Measurements from ENCODE around the gene USP54.
"Not testable (repeated sequence)": the region's sequence is repeated elsewhere in the genome, so short reads cannot be mapped to it uniquely, and the experiment has no call there.

The USP54 gene

GRCh38 chr10:73586583-73586984 lies 4.6 kb downstream of the USP54 start:
- DNase-seq (ENCODE audit: low read depth) = no peak

DNA sequence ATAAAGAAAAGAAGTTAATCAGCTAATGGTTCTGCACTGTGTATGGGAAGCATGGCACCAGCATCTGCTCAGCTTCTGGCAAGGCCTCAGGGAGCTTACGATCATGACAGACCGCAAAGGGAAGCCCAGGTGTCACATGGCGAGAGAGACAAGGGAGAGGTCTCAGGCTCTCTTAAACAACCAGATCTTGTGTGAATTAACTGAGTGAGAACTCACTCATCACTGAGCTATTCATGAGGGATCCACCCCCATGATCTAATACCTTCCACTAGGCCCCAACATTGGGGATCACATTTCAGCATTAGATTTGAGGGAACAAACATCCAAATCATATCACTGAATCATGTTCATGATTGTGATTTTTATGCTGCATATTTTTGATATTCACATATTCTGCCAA lies 5.8 kb downstream of the USP54 start:
- DNase-seq (ENCODE audit: low read depth) = no peak

- DNase-seq (ENCODE audit: low read depth) = no peak
These were observed 6.4 kb downstream of the USP54 start for GRCh38 chr10:73584737-73585136.

DNA sequence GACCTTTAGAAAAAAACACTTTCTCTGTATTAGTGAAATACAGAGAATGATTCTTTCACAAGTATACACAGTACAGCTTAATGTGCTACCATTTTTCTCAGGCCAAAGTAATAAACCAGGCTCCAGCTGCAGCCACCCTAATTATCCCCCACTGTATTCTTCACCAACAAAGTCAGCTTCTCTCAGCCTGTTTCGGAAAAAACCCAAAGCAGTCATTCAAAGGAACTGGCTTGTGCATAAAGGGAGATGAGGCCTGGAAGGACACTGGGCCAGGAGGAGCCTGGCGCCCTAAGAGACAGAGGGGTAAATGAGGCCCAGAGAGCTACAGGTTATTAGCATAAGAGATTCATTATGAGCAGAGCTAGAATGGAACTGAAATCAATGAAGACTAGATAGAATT lies 9.2 kb downstream of the USP54 start:
- no peak for DNase-seq (ENCODE audit: low read depth)

GRCh38 chr10:73578927-73579326 lies 12.2 kb downstream of the USP54 start:
- not testable (repeated sequence) for DNase-seq (ENCODE audit: low read depth)

DNA sequence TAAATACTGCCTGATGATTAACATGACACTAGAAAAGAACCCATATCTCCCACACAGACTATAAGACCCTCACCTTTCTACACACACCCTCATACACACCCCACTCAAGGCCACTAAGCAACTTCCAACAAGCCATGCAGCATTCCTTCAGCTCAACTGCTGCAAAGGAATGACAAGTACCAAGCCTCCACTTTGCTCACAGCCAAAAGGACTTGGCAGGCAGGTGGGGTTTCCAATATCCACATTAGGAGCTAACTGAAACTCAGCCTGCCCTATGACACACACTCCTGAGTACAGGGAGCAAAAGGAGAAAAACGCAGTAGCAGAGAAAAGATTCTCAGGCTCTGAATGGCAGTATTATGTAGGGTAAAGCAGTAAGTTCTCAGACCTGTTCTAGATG lies 13.4 kb downstream of the USP54 start:
- DNase-seq (ENCODE audit: low read depth) = no peak

GRCh38 chr10:73576890-73577591 lies 14.1 kb downstream of the USP54 start:
- DNase-seq (ENCODE audit: low read depth) = no peak

GRCh38 chr10:73576178-73576889 lies 14.8 kb downstream of the USP54 start:
- DNase-seq (ENCODE audit: low read depth) = no peak

GRCh38 chr10:73567025-73567424 lies 24.1 kb downstream of the USP54 start:
- not testable (repeated sequence) for DNase-seq (ENCODE audit: low read depth)

GRCh38 chr10:73561192-73561591 lies 29.9 kb downstream of the USP54 start:
- no peak for DNase-seq (ENCODE audit: low read depth)

GRCh38 chr10:73559590-73559989 lies 31.6 kb downstream of the USP54 start:
- DNase-seq (ENCODE audit: low read depth) = no peak

DNA sequence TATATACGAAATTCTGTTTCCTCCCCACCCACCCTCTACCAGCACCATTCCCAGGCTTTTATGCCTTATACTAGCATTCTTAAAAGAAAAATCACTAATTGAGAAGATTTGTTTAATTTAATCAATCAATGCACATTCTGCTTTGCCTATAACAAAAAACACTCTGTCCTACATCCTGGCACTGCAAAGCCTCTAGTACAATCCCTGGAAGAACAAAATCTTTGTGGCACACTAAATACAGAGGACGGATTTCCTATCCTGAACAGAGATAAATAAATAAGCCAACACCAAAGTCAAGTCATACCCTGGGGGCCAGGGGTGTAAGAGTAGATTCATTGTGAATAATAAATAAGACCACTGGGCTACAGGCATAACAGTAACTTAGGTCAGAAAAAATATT lies 34.3 kb downstream of the USP54 start:
- DNase-seq (ENCODE audit: low read depth) = no peak

- no peak for DNase-seq (ENCODE audit: low read depth)
These were observed 36.4 kb downstream of the USP54 start for GRCh38 chr10:73554721-73555120.

GRCh38 chr10:73553761-73554160 lies 37.4 kb downstream of the USP54 start:
- no peak for DNase-seq (ENCODE audit: low read depth)

DNA sequence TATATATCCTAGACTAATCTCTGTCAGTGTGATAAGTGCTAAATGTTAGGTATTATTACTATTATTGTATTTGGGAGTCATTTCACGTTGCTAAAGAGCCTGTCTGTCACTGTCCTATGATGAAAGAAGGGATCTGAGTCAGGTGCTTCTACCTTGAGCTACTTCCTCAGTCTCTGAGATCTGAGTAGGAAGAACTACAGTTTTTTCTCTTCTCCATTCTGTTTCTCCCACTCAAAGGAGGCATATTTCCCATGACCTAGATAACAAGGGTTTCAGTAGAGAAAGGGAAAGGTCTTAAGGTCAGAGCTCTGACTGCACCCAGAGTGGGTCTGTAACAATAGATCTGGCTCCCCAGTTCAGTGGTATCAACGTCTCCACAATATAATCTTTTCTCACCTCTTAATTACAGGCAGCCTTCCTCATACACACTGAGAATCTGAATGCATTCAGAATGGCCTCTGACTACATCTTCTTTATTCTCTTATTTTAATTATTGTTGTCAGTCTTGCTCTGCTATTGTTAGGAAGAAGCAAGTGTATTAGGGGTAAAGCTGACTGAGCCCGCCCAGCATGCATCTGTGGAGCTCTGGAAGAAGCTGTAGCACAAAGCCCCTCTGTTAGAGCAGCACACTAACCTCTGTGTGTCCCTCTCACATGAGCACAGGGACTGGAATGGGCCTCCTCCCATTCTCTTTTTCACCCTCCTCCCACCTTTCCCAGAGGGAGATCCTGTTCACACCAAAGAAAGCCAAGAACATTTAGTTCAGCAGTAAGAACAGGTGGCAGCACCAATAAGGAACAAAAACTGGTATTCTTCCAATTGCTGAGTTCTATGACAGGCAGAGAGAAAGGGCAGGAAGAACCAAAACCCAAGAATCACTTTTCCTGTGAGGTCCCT lies 38.1 kb downstream of the USP54 start:
- DNase-seq (ENCODE audit: low read depth) = no peak

DNA sequence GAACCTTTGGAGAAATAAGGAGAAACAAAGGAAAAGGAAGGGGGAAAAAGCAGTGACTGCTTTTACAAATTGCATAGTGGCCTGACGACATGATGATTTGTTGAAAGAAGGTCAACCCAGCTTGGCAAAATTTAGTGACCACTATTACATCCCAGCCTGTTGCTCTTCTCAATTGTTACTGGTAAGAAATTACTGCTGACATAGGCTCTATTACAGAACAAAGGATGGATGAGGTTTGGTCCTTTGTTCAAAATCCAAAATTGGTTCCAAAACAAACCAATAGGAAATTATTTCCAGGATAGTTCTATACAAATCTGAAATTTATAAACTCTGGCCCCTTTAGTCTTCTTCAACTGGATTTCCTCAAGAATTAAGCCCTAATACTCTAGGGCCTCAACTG lies 39.6 kb downstream of the USP54 start:
- DNase-seq (ENCODE audit: low read depth) = no peak

DNA sequence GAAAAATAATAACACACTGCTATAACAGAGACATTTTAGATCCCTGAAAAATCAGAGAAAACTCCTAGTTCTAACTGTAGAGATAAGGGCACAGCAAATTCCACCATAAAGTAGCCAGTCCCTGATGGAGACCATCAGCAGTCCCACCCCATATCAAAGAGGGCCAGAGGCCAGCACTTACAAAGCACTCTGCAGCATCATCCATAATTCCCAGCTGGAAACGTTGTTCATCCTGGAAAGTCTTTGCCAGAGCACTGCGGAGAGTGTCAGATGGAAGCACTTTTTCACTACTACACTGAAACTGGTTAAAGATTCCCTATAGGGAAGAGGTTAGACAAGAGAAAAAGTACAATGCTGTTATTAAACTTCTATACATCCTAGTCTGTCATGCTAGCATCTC lies 45.8 kb downstream of the USP54 start:
- DNase-seq (ENCODE audit: low read depth) = no peak

GRCh38 chr10:73537709-73538108 lies 53.4 kb downstream of the USP54 start:
- no peak for DNase-seq (ENCODE audit: low read depth)

DNA sequence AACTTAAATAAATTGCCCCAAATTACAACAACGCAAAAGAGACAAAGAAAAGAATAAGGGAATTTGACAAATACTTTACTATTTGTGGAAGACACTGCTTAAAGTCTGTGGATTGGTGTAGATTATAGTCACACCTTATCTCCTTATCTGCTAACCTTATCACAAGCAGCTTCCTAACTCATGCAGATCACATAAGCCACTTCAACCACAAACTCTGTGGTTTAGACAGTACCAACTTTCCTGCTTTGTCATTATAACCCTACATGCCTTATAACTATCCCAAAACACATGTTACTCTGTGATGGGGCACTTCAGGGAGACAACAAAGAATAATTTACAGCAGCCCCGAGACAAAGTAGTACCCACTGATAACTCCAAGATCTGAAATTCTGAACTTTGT lies 53.9 kb downstream of the USP54 start:
- no peak for DNase-seq (ENCODE audit: low read depth)

DNA sequence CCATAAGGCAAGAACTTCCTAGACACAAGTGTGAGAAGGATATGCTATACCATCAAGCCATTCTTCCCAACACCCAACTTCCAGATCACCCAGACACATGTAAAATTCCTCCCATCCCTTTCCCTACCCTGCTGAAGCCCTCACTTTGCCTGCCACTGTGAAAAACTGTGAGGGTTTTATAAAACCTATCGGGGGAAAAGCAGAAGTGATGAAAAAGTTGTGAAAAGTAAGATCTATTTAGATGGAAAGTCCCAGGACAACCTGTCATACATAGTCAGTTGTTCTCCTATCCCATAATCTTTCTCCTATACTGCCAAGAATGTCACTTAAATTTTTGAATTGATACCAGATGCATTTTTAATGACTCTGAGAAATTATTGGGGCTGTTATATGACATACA lies 56.3 kb downstream of the USP54 start:
- DNase-seq (ENCODE audit: low read depth) = no peak

DNA sequence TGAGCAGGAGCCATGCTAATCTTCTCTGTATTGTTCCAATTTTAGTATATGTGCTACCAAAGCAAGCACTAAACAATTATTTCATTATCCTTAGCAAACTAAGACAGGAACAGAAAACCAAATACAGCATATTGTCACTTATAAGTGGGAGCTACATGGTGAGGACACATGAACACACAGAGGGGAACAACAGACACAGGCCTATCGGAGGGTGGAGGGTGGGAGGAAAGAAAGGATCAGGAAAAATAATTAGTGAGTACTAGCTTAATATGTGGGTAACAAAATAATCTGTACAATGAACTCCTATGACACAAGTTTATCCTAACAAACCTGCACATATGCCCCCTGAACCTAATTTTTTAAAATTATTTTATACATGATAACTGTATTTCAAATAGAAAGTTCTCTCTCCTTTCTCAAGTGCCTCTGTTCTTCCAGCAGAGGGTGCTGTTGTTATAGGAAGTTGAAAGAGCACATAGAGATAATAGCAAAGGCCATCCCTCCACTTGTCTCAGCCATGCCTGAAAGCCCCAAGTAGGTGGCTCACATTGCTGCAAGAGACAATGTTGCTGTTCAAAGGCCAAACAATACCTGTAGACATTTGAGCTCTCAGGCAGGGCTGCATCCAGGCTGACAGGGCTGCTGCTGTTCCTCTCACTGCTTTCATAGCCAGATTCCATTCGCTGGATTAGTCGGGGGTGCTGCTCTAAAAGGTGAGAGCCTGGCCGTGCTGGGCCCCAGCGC lies 61.9 kb downstream of the USP54 start:
- DNase-seq (ENCODE audit: low read depth) = peak; percentile 1

DNA sequence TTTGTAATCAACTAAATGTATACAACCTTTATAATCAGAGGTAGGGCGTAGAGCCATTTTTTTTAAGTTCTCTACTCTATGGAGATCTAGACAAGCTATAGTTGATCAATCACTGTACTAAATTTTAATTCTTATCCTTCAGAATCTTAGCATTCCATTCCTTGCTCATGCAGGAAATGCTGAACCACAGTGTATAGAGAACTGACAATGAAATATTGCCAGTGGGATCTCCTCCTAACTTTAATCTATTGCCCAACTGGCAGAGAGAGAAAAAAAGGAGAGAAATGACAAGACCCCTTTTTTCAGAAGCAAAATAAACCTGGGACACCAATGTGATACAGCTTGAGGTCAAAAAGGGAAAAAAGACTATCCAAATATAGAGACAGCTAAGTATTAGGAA lies 68.9 kb downstream of the USP54 start:
- DNase-seq (ENCODE audit: low read depth) = no peak

Data from stimulated activated CD8-positive, alpha-beta memory T cell treated with anti-CD3 and anti-CD28 coated beads, Interleukin-4, amount 100 ng/mL, for 24 hours (primary cell).